ENCODE measurements around the gene KCNMB1. TPM values are rescaled to one million over a fixed set of nuclear protein-coding genes. Genes with fewer than 3 reads are reported as not detected.
A peak's percentile ranks its signal among the peaks of the same experiment; 100 is the strongest.

KCNMB1 gene
- total RNA-seq, 2 experiments from 2014 or later = not detected

DNA sequence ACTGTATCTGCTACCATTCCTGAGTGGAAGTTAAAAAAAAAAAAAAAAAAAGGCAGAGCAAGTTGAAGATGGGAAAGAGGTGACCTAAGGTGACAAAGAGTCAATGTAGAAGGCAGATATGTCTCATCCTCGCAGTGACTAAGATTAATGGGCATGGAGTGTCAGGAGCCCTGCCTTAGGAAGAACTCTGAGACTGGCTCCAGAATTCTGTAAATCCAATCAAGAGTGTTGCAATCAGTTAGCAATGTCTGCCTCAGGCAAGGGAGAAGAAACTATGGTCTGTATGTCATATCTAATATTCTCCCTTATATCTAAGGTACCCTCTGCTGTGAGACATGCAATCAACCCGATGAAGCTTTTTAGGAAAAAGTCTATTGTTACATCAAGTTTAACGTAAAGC is 24.7 kb upstream of the KCNMB1 start:
- BruUV-seq (replicated peaks) = no TSS peak
- ChIA-PET CTCF (ENCODE audit: unreplicated experiment) (no interaction called here), POLR2A (no interaction called here)
- no peaks in the 10 kb centered on the region for H3K9me3 ChIP-seq (ENCODE audit: low read length)
- no peaks in the 10 kb centered on the region for H3K4me1 ChIP-seq (ENCODE audit: insufficient read depth, low read length, poor library complexity, severe bottlenecking)
- intact Hi-C loops (cut with micrococcal nuclease; ENCODE audit: unreplicated experiment) = no loop called here
- no peaks in the 10 kb centered on the region for H4K20me1 ChIP-seq (ENCODE audit: insufficient read depth, low read length)
- DNase-seq (ENCODE audit: low spot score) = no peak
- TF ChIP-seq, protein P1, sequence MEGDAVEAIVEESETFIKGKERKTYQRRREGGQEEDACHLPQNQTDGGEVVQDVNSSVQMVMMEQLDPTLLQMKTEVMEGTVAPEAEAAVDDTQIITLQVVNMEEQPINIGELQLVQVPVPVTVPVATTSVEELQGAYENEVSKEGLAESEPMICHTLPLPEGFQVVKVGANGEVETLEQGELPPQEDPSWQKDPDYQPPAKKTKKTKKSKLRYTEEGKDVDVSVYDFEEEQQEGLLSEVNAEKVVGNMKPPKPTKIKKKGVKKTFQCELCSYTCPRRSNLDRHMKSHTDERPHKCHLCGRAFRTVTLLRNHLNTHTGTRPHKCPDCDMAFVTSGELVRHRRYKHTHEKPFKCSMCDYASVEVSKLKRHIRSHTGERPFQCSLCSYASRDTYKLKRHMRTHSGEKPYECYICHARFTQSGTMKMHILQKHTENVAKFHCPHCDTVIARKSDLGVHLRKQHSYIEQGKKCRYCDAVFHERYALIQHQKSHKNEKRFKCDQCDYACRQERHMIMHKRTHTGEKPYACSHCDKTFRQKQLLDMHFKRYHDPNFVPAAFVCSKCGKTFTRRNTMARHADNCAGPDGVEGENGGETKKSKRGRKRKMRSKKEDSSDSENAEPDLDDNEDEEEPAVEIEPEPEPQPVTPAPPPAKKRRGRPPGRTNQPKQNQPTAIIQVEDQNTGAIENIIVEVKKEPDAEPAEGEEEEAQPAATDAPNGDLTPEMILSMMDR (conservative IDR thresholded peaks at IDR 0.05; ENCODE audit: low read length) = no peak
- H2AFZ ChIP-seq (ENCODE audit: low read length) = no peak overlapping the region
- H3K4me3 ChIP-seq (ENCODE audit: low read depth, low read length, poor library complexity, severe bottlenecking) = no peak overlapping the region
- no peaks in the 10 kb centered on the region for H3K9me2 ChIP-seq (ENCODE audit: insufficient read depth, low read length)
- H3K27ac ChIP-seq (ENCODE audit: low read depth, low read length, poor library complexity, severe bottlenecking) = no peak overlapping the region
- no peaks in the 10 kb centered on the region for H3K36me3 ChIP-seq (ENCODE audit: insufficient read depth, low read length)
- H3K79me2 ChIP-seq (ENCODE audit: insufficient read depth, low read depth, low read length) = no peaks in the 10 kb centered on the region
- no peak overlapping the region for H3K4me2 ChIP-seq (ENCODE audit: low read length)

DNA sequence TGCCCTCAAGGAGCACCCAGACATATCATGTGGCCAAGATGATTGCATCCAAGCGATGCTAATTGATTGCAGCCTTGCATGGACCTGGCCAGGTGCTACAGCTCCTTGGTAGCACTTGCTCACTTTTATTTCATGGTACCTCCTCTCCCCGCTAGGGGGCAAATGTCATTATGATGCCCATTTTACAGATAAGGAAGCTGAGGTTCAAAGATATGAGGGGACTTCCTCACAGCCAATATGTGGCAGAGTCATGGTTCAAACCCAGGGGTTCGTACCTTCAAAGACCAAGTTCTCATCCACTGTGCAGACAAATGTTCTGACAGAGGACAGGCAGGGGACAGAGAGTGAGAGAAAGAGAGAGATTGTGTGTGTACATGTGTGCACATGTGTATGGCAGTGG is 21.9 kb upstream of the KCNMB1 start:
- ChIA-PET CTCF (ENCODE audit: unreplicated experiment) (no interaction called here), POLR2A (interaction anchor here (0.6 kb wide), 1 partner anchor 137 kb away, joined by 6 read pairs; no protein-coding TSS in a partner anchor)
- DNase-seq (ENCODE audit: low spot score) = peak; percentile 28
- intact Hi-C loops (cut with micrococcal nuclease; ENCODE audit: unreplicated experiment) = no loop called here
- no TSS peak for BruUV-seq (replicated peaks)
- no peaks in the 10 kb centered on the region for H4K20me1 ChIP-seq (ENCODE audit: insufficient read depth, low read length)
- H3K4me1 ChIP-seq (ENCODE audit: insufficient read depth, low read length, poor library complexity, severe bottlenecking) = no peaks in the 10 kb centered on the region
- H3K27ac ChIP-seq (ENCODE audit: low read depth, low read length, poor library complexity, severe bottlenecking) = no peak overlapping the region
- H3K4me3 ChIP-seq (ENCODE audit: low read depth, low read length, poor library complexity, severe bottlenecking) = no peak overlapping the region
- no peak overlapping the region for H2AFZ ChIP-seq (ENCODE audit: low read length)
- H3K36me3 ChIP-seq (ENCODE audit: insufficient read depth, low read length) = no peaks in the 10 kb centered on the region
- no peaks in the 10 kb centered on the region for H3K9me2 ChIP-seq (ENCODE audit: insufficient read depth, low read length)
- no peaks in the 10 kb centered on the region for H3K9me3 ChIP-seq (ENCODE audit: low read length)
- no peak overlapping the region for H3K4me2 ChIP-seq (ENCODE audit: low read length)
- H3K79me2 ChIP-seq (ENCODE audit: insufficient read depth, low read depth, low read length) = no peaks in the 10 kb centered on the region
- no peak for TF ChIP-seq EZH2phosphoT487 (IDR thresholded peaks at IDR 0.05; ENCODE audit: borderline replicate concordance, low read depth, low read length)
- TF ChIP-seq, protein P1 (conservative IDR thresholded peaks at IDR 0.05; ENCODE audit: low read length) = peak; percentile 78

DNA sequence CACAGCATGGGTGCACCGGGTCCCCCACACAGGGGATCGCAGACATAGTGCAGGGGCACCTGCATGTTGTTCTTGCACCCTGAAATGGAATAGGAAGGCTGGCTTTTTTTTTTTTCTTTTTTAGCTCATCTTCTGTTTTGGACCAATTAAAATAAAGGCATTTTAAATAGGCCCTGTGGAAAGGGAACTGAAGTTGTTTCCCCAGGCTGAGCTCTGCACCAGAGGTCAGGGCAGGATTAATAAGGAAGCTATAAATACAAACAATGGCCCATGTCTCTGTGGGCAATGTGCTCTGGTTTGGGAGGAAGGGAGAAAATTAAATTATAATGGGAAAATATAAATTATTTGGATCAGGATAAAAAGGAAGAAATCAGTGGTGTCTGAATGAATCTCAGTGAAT is 21.2 kb upstream of the KCNMB1 start:
- no TSS peak for BruUV-seq (replicated peaks)

More for the DNA sequence above, 21.2 kb upstream of the KCNMB1 start:
- ChIA-PET CTCF (ENCODE audit: unreplicated experiment) (no interaction called here), POLR2A (interaction anchor here (0.6 kb wide), 1 partner anchor 136 kb away, joined by 6 read pairs; no protein-coding TSS in a partner anchor)
- Histone ChIP-seq H3K9me3 (ENCODE audit: low read length) (no peaks in the 10 kb centered on the region), H2AFZ (ENCODE audit: low read length) (no peak overlapping the region), H3K4me1 (ENCODE audit: insufficient read depth, low read length, poor library complexity, severe bottlenecking) (no peaks in the 10 kb centered on the region), H3K4me3 (ENCODE audit: low read depth, low read length, poor library complexity, severe bottlenecking) (no peak overlapping the region), H3K4me2 (ENCODE audit: low read length) (no peak overlapping the region), H3K36me3 (ENCODE audit: insufficient read depth, low read length) (no peaks in the 10 kb centered on the region), H4K20me1 (ENCODE audit: insufficient read depth, low read length) (no peaks in the 10 kb centered on the region), H3K9me2 (ENCODE audit: insufficient read depth, low read length) (no peaks in the 10 kb centered on the region), H3K79me2 (ENCODE audit: insufficient read depth, low read depth, low read length) (no peaks in the 10 kb centered on the region), H3K27ac (ENCODE audit: low read depth, low read length, poor library complexity, severe bottlenecking) (no peak overlapping the region)
- TF ChIP-seq, protein P1 (conservative IDR thresholded peaks at IDR 0.05; ENCODE audit: low read length) = no peak
- no peak for TF ChIP-seq EZH2phosphoT487 (IDR thresholded peaks at IDR 0.05; ENCODE audit: borderline replicate concordance, low read depth, low read length)
- no peak for DNase-seq (ENCODE audit: low spot score)
- intact Hi-C loops (cut with micrococcal nuclease; ENCODE audit: unreplicated experiment) = no loop called here

Data from OCI-LY7 (cell line).